H9 (cell line): Measurements from ENCODE around the gene GPR157. TPM values are rescaled to one million over a fixed set of nuclear protein-coding genes. Genes with fewer than 3 reads are reported as not detected.

Source experiments
- DNase-seq: peaks from one replicate; pipeline ENCODE4 v3.0.0-alpha.2; 2017
- H2AFZ ChIP-seq: one replicate; pipeline ENCODE4 v1.6.1; 2013; ENCODE audit warnings: mild to moderate bottlenecking, low read length, control low read depth, moderate library complexity
- H2AK5ac ChIP-seq: 2 replicates; pipeline ENCODE4 v1.6.1; 2013; ENCODE audit warnings: low read length, control low read depth, mixed read lengths; ENCODE audit not compliant: insufficient read length
- H2BK120ac ChIP-seq: one replicate; pipeline ENCODE4 v1.6.1; 2013; ENCODE audit warnings: low read depth, mild to moderate bottlenecking, low read length, control low read depth, inconsistent platforms; ENCODE audit not compliant: poor library complexity, severe bottlenecking
- H2BK12ac ChIP-seq: 2 replicates; pipeline ENCODE4 v1.6.1; 2013; ENCODE audit warnings: low read length, control low read depth, mixed read lengths, low read depth; ENCODE audit not compliant: insufficient read length
- H2BK15ac ChIP-seq: 2 replicates; pipeline ENCODE4 v1.6.1; 2013; ENCODE audit warnings: low read depth, low read length, control low read depth
- H2BK20ac ChIP-seq: one replicate; pipeline ENCODE4 v1.6.1; 2013; ENCODE audit warnings: low read depth, mild to moderate bottlenecking, low read length, control low read depth, inconsistent platforms; ENCODE audit not compliant: poor library complexity, severe bottlenecking
- H2BK5ac ChIP-seq: 2 replicates; pipeline ENCODE4 v1.6.1; 2013; ENCODE audit warnings: low read length, control low read depth, mixed read lengths; ENCODE audit not compliant: insufficient read length
- H3K14ac ChIP-seq: 2 replicates; pipeline ENCODE4 v1.6.1; 2013; ENCODE audit warnings: low read length, control low read depth; ENCODE audit not compliant: insufficient read depth
- H3K18ac ChIP-seq: 2 replicates; pipeline ENCODE4 v1.6.1; 2013; ENCODE audit warnings: low read depth, mild to moderate bottlenecking, mixed read lengths, low read length, control low read depth; ENCODE audit not compliant: insufficient read length
- H3K23ac ChIP-seq: 2 replicates; pipeline ENCODE4 v1.6.1; 2013; ENCODE audit warnings: low read length, control low read depth, mixed read lengths, low read depth; ENCODE audit not compliant: insufficient read length
- H3K23me2 ChIP-seq: 2 replicates; pipeline ENCODE4 v1.6.1; 2013; ENCODE audit warnings: low read depth, mild to moderate bottlenecking, mixed read lengths, low read length, control low read depth; ENCODE audit not compliant: insufficient read length, poor library complexity, severe bottlenecking
- H3K27ac ChIP-seq: 2 replicates; pipeline ENCODE4 v1.5.1; 2013; ENCODE audit warnings: low read length, control low read depth, mixed read lengths, low read depth; ENCODE audit not compliant: insufficient read length
- H3K27me3 ChIP-seq: 2 replicates; pipeline ENCODE4 v1.6.1; 2013; ENCODE audit warnings: low read length, control low read depth, inconsistent platforms; ENCODE audit not compliant: insufficient read depth
- H3K4ac ChIP-seq: 2 replicates; pipeline ENCODE4 v1.6.1; 2013; ENCODE audit warnings: low read depth, mild to moderate bottlenecking, control low read depth, inconsistent platforms, low read length, moderate library complexity
- H3K4me1 ChIP-seq: 2 replicates; pipeline ENCODE4 v1.6.1; 2013; ENCODE audit warnings: low read length, control low read depth, inconsistent platforms; ENCODE audit not compliant: insufficient read depth
- H3K4me2 ChIP-seq: 2 replicates; pipeline ENCODE4 v1.6.1; 2013; ENCODE audit warnings: low read length, control low read depth, mixed read lengths; ENCODE audit not compliant: insufficient read length, insufficient read depth
- H3K56ac ChIP-seq: 2 replicates; pipeline ENCODE4 v1.6.1; 2013; ENCODE audit warnings: low read depth, mild to moderate bottlenecking, mixed read lengths, low read length, control low read depth; ENCODE audit not compliant: insufficient read length
- H3K79me1 ChIP-seq: 2 replicates; pipeline ENCODE4 v1.6.1; 2013; ENCODE audit warnings: low read depth, mild to moderate bottlenecking, moderate library complexity, low read length, control low read depth, inconsistent platforms; ENCODE audit not compliant: insufficient read depth, poor library complexity, severe bottlenecking
- H3K79me2 ChIP-seq: 2 replicates; pipeline ENCODE4 v1.6.1; 2013; ENCODE audit warnings: low read length, control low read depth, inconsistent platforms; ENCODE audit not compliant: insufficient read depth
- H3K9ac ChIP-seq: 2 replicates; pipeline ENCODE4 v1.6.1; 2013; ENCODE audit warnings: low read length, control low read depth, mixed read lengths; ENCODE audit not compliant: insufficient read length; ENCODE audit errors: extremely low read depth
- H3K9me3 ChIP-seq: one replicate; pipeline ENCODE4 v1.6.1; 2013; ENCODE audit warnings: low read depth, low read length, inconsistent platforms; ENCODE audit not compliant: control insufficient read depth
- H3T11ph ChIP-seq: one replicate; pipeline ENCODE4 v1.6.1; 2013; ENCODE audit warnings: mild to moderate bottlenecking, low read length, control low read depth, inconsistent platforms
- H4K20me1 ChIP-seq: one replicate; pipeline ENCODE4 v1.6.1; 2013; ENCODE audit not compliant: control insufficient read depth, insufficient read length, insufficient read depth
- H4K5ac ChIP-seq: 2 replicates; pipeline ENCODE4 v1.6.1; 2013; ENCODE audit warnings: low read depth, mild to moderate bottlenecking, mixed read lengths, low read length, control low read depth; ENCODE audit not compliant: insufficient read length
- H4K8ac ChIP-seq: replicated peaks from 2 replicates; pipeline ENCODE4 v1.6.1; 2013; ENCODE audit warnings: low read length, control low read depth, mixed read lengths, low read depth; ENCODE audit not compliant: insufficient read length
- H4K91ac ChIP-seq: 2 replicates; pipeline ENCODE4 v1.6.1; 2013; ENCODE audit warnings: low read depth, mild to moderate bottlenecking, moderate library complexity, mixed read lengths, low read length, control low read depth; ENCODE audit not compliant: insufficient read length
- H3K27ac Mint-ChIP-seq, 3 experiments: 2 replicates in 2 of 3; 3 replicates in 1 of 3; pipeline ENCODE4 v1.8.0; 2020 to 2021; ENCODE audit warnings: mixed read lengths in 3 of 3, mild to moderate bottlenecking in 1 of 3, moderate library complexity in 1 of 3
- H3K27me3 Mint-ChIP-seq: 2 replicates; pipeline ENCODE4 v1.8.0; 2021; ENCODE audit warnings: low read depth, mild to moderate bottlenecking, moderate library complexity, mixed read lengths
- H3K36me3 Mint-ChIP-seq, 3 experiments: 2 replicates in 2 of 3; 3 replicates in 1 of 3; pipeline ENCODE4 v1.8.0; 2020 to 2021; ENCODE audit warnings: low read depth in 3 of 3, mixed read lengths in 3 of 3; ENCODE audit not compliant: insufficient read depth in 1 of 3
- H3K4me1 Mint-ChIP-seq, 2 experiments: 2 replicates each; pipeline ENCODE4 v1.8.0; 2020; ENCODE audit warnings: mixed read lengths in 2 of 2
- H3K4me3 Mint-ChIP-seq, 2 experiments: 2 replicates in 1 of 2; 3 replicates in 1 of 2; pipeline ENCODE4 v1.8.0; 2020 to 2021; ENCODE audit warnings: mild to moderate bottlenecking in 2 of 2, mixed read lengths in 2 of 2, moderate library complexity in 1 of 2
- H3K9me3 Mint-ChIP-seq, 2 experiments: 2 replicates in 1 of 2; 3 replicates in 1 of 2; pipeline ENCODE4 v1.8.0; 2020; ENCODE audit warnings: mild to moderate bottlenecking in 2 of 2, mixed read lengths in 2 of 2, moderate library complexity in 1 of 2
- CTCF ChIP-seq: fragments of 200-600 bp; sonication (generic); conservative IDR thresholded peaks from 3 replicates; pipeline ENCODE4 v1.8.0; 2021; ENCODE audit warnings: antibody characterized with exemption, mild to moderate bottlenecking
- WGBS: extraction: QIAGEN DNeasy Blood & Tissue Kit; methylation state at CpG from one replicate; pipeline ENCODE4 v1.1.7; 2013; ENCODE audit warnings: missing lambda C conversion rate, low lambda C conversion rate, mixed read lengths; ENCODE audit not compliant: insufficient read length; ENCODE audit errors: extremely low coverage; 5-methylcytosine and 5-hydroxymethylcytosine counted together
- total RNA-seq: library from RNA; stranded (reverse); gene quantifications from 2 replicates; pipeline ENCODE4 v1.2.1, GENCODE V29; 2021

The GPR157 gene
- total RNA-seq, 1 experiment from 2014 or later, result 3.8 TPM

DNA sequence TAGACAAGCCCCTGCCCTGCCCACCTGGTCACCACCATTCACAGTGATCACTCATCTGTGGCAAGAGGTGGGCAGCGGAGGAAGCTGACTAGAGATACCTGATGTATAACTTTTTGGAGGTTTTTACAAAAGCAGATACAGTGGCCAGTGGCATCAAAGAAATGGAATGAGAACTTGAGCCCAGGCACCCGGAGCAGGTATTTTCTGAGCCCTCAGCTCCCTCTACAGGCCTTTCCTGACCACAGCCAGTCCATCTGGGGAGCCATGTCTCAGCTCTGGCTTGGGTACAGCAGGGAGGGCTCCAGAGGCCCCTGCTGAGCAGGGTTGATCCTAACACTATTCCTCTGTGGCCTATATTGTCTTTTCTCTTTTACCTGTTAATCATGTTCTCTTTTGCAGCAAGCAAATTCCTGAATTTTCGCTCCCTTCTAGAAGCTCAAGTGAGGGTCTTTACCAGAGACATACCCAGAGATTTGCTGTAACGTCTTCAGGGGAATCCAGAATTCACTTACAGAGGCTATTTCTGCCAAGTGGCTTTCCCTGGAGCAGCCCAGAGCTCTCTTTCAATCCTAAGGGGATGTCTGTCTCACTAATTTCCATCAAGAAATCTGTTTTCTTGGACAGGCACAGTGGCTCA lies 27.3 kb downstream of the GPR157 start:
- Histone ChIP-seq H4K91ac (no peak overlapping the region), H3K23ac (no peak overlapping the region), H3K27me3 (no peaks in the 10 kb centered on the region), H3K4ac (no peak overlapping the region), H2BK12ac (no peak overlapping the region), H2BK15ac (no peak overlapping the region), H3K27ac (no peak overlapping the region), H3T11ph (no peak overlapping the region), H2AK5ac (no peak overlapping the region), H3K9me3 (no peaks in the 10 kb centered on the region), H3K4me2 (no peak overlapping the region), H3K79me2 (no peaks in the 10 kb centered on the region), H3K23me2 (no peaks in the 10 kb centered on the region), H3K18ac (no peak overlapping the region), H3K9ac (no peak overlapping the region), H2BK5ac (no peak overlapping the region), H3K79me1 (no peaks in the 10 kb centered on the region), H2AFZ (no peak overlapping the region), H3K4me1 (no peaks in the 10 kb centered on the region; the same call in 1 of the 2 replicates), H4K5ac (no peak overlapping the region), H2BK120ac (no peak overlapping the region), H4K8ac (no peak overlapping the region), H3K14ac (no peak overlapping the region; the same call in 1 of the 2 replicates), H4K20me1 (no peaks in the 10 kb centered on the region), H2BK20ac (no peak overlapping the region), H3K56ac (no peak overlapping the region)
- Mint-ChIP-seq H3K4me3 (no peak overlapping the region; a peak in 1 of 5 replicates), H3K36me3 (peaks cover 2 to 16% (median 5%) of the 10 kb centered on the region in 3 experiments), H3K27me3 (peaks cover 2% of the 10 kb centered on the region; the same call in 1 of the 2 replicates), H3K9me3 (peaks cover 11 to 14% of the 10 kb centered on the region in 2 experiments), H3K4me1 (peaks cover 12 to 16% of the 10 kb centered on the region in 2 experiments), H3K27ac (no peak overlapping the region; a peak in 1 of 7 replicates)
- peak; percentile 78 for DNase-seq
- TF ChIP-seq CTCF, result peak; percentile 91
- no CpG with 5 or more reads among the region's 4 CpGs for WGBS
